Activated CD8-positive, alpha-beta memory T cell treated with anti-CD3 and anti-CD28 coated beads, Interleukin-2, amount 50 U/mL, for 1 hour (primary cell): ENCODE measurements around the gene MAPK8.

ENCODE experiments used
- DNase-seq: peaks from one replicate; pipeline ENCODE4 v3.0.0-alpha.2; 2020; ENCODE audit errors: extremely low read depth

The MAPK8 gene

GRCh38 chr10:48477616-48478015 lies 171.1 kb downstream of the MAPK8 start:
- DNase-seq: no peak

GRCh38 chr10:48478469-48478868 lies 172.0 kb downstream of the MAPK8 start:
- no peak for DNase-seq

GRCh38 chr10:48478980-48479811 lies 172.7 kb downstream of the MAPK8 start:
- DNase-seq: no peak

GRCh38 chr10:48480397-48481374 lies 174.2 kb downstream of the MAPK8 start:
- DNase-seq: no peak

- DNase-seq: no peak
Observed at GRCh38 chr10:48481385-48481784, 174.9 kb downstream of the MAPK8 start.

- DNase-seq: no peak
Observed at GRCh38 chr10:48482207-48482606, 175.7 kb downstream of the MAPK8 start.

- no peak for DNase-seq
Observed at GRCh38 chr10:48484911-48485310, 178.4 kb downstream of the MAPK8 start.

- no peak for DNase-seq
Observed at GRCh38 chr10:48485711-48486110, 179.2 kb downstream of the MAPK8 start.

- DNase-seq: no peak
Observed at GRCh38 chr10:48487244-48487643, 180.8 kb downstream of the MAPK8 start.
